GF-D8 (cell line): Measurements from ENCODE around the gene ORC1.

ENCODE experiments used
- DNase-seq: peaks from one replicate; lab custom pipeline; 2025; lab: John Stamatoyannopoulos, UW

The ORC1 gene

GRCh38 chr1:52404116-52404974, at the start of gene ORC1, which contains the start of gene PRPF38A:
TSS of gene ORC1 (minus strand) at chr1:52404423. CDS start at chr1:52402223, 2,200 bp downstream.
TSS of gene PRPF38A (plus strand) at chr1:52404602. CDS start at chr1:52404750, 148 bp downstream.
- peak; percentile 92 for DNase-seq

DNA sequence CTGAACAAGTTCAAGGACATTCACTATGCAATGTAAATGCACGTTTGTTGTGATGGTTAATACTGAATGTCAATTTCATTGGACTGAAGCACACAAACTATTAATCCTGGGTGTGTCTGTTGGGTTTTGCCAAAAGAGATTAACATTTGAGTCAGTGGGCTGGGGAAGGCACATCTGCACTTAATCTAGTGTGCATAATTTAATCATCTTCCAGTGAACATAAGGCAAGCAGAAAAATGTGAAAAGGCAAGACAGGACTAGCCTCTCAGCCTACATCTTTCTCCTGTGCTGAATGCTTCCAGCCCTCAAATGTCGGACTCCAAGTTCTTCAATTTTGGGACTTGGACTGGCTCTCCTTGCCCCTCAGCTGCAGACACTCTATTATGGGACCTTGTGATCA, 40.2 kb upstream of the ORC1 start:
- DNase-seq = no peak

DNA sequence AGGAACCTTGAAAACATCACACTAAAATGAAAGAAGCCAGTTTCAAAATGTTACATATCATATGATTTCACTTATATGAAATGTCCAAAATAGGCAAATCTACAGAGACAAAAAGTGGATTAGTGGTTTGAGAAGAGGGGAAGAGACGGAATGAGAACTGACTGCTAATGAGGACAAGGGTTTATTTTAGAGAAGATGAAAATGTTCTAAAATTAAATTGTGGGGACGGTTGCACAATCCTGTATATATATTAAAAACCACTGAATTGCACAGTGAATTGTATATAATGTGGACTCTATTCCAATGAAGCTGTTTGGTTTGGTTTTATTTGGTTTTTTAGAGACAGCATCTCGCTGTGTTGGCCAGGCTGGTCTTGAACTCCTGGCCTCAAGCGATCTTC, 35.8 kb upstream of the ORC1 start:
- no peak for DNase-seq

GRCh38 chr1:52436817-52437216, 32.6 kb upstream of the ORC1 start:
- no peak for DNase-seq

DNA sequence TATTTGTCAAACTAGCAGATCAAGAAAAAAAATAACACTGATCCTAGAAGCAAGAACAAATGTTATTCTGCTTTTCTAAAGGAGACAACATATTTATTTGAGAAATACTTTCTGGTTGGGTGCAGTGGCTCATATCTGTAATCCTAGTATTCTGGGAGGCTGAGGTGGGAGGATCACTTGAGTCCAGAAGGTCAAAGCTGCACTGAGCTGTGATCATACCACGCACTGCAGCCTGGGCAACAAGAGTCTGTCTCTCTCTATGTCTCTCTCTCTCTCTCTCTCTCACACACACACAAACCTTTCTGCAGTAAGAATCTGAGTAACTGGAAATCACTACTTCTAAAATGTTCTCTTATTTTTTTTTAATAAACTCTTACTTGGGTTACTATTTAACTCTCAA, 31.4 kb upstream of the ORC1 start:
- no peak for DNase-seq

- no peak for DNase-seq
These were observed 31.0 kb upstream of the ORC1 start for GRCh38 chr1:52435211-52435610.

GRCh38 chr1:52432807-52433206, 28.6 kb upstream of the ORC1 start:
- DNase-seq = no peak

DNA sequence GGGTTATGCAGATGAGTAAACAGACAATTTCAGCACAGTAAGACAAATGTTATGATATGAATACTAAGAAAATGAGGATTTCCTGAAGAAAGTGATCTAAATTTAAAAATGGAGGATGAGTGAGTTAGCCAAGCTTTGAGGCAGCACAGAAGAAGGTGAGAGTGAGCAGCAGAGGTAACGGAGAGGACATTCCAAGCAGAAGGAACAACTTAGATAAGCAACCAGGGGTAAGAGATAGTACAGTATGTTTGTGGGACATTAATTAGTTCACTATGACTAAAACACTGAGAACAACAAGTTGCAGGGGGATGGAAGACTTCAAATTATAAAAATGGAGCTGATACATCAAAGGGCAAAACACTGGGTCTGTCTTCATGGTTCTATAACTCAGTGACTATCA, 22.9 kb upstream of the ORC1 start:
- DNase-seq = no peak

- no peak for DNase-seq
These were observed 22.1 kb upstream of the ORC1 start for GRCh38 chr1:52426371-52426770.

GRCh38 chr1:52424813-52425212, 20.6 kb upstream of the ORC1 start:
- DNase-seq = peak; percentile 43

DNA sequence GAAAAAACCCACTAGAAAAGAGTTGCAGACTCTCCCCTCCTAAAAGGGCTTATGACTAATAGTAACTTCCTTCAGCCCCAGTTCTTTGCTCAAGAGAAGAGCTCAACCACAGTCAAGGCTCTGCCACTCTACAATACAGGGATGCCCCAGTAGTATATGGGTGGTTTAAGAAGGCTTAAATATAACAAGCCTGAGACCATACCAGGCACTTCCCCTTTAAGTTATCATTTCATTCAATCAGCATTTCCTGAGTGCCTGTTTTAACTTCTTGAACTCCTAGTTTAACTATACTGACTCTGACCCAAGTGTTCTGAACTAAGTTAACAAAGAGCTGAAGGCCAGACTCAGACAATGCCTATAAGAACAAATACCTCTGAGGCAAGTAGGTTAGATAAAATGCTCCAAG, 20.0 kb upstream of the ORC1 start:
- DNase-seq = peak; percentile 84

- DNase-seq = peak; percentile 14
These were observed 19.5 kb upstream of the ORC1 start for GRCh38 chr1:52423771-52424170.

DNA sequence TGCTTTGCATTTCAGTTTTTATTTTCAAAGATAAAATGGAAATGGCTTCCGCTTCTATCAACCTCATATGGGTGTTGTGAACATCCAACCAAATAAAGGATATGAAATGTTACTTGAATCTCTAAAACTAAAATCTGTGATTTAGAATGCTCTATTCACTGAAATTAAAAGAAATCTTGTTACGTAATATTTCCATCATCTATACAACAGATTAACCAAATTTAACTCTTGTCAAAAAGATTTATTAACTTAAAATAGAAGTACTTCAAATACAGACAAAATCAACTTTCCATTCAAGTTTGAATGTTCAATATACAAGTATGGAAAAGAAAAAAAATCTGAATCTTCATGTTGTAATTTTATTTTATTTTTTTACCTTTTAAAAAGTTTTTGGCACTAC, 18.8 kb upstream of the ORC1 start:
- no peak for DNase-seq

DNA sequence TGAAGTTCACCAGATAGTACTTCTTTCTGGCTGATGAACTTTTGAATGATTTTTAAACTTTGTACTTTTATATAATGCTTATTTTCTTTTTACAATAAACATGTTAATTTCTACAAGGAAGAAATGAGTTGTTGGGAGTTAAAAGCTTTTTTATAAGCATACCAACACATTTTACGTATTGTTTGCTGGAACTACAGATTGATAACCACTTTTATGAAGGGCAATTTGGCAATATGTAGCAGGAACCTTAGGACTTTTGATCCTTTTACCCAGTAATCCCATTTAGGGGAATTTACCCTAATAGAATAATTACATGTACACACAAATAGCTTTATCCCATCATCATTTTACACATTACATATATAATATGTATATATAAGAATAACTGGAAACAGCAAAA, 16.5 kb upstream of the ORC1 start:
- DNase-seq = no peak

DNA sequence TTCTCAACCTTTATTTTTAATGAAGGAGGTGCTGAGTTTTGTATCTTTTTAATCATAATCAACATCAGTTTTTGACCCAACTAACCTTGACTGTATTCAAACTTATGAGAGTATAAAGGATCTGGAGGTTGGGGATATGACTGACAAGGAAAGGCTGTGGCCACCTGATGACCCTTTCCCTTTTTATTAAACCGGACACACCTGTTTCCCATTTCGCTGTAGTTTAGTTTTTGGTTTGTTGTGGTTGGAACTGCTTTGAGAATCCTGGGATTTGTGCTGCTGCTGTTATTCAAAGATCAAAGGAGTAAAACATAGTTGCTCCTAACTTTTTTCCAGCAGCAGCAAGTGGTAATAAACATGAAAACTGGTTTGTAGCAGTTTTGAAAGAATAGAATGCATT, 12.6 kb upstream of the ORC1 start:
- DNase-seq = no peak

- no peak for DNase-seq
These were observed 10.7 kb upstream of the ORC1 start for GRCh38 chr1:52414942-52415341.

GRCh38 chr1:52413410-52413989, 9.3 kb upstream of the ORC1 start:
- DNase-seq = no peak

GRCh38 chr1:52404975-52405338, 734 bp upstream of the ORC1 start:
- DNase-seq = no peak

DNA sequence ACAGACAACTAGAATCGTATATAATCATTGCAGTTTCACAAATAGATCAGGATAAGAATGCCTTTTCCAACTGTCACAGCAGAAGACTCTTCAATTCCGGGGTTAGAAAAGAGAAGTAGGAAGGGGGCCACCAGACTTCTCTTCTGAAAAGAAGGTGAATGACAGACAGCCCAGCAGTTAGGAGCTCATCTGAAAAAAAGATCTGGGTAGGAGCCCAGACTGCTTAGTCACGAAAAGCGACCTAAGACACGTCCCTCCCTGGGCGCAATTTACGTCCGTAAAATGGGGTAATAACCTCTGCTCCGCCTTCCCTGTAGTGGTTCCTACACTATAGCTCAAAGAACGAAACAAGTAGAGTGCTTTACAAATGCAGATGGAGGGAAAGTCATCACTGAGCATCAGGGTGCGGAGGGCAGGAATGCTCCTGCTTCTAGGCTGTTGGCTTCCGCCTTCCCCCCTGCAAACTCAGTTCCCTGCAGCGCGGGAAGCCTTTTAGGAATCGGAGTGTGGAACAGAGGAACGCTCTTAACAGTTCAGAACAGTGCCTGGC, 582 bp downstream of the ORC1 start:
- peak; percentile 75 for DNase-seq

GRCh38 chr1:52402860-52403240, 1.4 kb downstream of the ORC1 start:
- no peak for DNase-seq

DNA sequence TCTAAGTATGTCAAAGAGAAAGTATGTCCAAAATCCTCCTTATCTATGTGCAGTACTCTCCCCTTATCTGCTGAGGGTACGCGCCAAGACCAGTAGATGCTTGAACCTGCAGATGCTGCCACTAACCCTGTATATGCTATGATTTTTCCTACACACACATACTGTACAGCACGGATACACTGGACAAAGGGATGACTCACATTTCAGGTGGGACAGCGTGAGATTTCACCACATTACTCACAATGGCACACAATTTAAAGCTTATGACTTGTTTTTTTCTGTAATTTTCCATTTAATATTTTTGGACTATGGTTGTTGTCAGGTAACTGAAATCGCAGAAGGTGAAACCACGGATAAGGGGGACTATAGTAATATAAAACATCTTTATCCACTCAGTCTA, 4.1 kb downstream of the ORC1 start:
- DNase-seq = no peak

DNA sequence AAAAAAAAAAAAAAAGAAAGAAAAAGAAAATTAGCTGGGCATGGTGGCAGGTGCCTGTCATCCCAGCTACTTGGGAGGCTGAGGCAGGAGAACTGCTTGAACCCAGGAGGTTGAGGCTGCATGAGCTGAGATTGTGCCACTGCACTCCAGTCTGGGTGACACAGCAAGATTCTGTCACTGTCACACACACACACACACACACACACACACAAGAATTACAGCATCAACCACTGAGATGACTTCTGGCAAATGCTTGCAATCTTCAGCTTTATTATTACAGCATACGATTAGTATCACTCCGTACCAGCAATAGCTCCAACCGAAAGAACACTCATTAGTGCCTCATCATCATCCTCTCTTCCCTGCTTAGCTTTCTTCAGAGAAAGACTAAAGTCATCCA, 4.6 kb downstream of the ORC1 start:
- no peak for DNase-seq

DNA sequence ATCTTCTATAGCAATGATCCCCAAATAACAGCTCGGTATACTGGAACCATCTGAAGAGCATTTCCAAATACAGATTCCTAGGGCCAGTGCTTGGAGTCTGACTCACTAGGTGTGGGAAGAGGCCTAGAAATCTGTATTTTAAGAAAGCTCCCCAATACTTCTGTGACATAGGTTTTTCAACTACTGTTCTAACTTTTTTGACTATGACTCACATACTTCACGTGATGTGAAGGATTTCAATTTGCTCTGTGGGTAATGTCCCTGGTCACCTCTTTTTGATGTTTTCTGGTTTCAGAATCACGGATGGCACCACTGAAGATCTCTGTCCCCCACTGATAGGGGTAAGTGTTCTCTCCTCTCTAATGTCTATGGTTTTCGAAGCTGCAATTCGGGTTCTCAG, 11.0 kb downstream of the ORC1 start:
- no peak for DNase-seq
